AG09309 (cell line): ENCODE measurements around the gene GABRE.
"Not testable (repeated sequence)": the region's sequence is repeated elsewhere in the genome, so short reads cannot be mapped to it uniquely, and the experiment has no call there.

ENCODE experiments used
- DNase-seq: peaks from one replicate; pipeline ENCODE4 v3.0.0-alpha.2; 2010; ENCODE audit warnings: low read depth
- H3K4me3 ChIP-seq: 2 replicates; pipeline ENCODE4 v1.5.1; 2011; ENCODE audit warnings: mild to moderate bottlenecking, low read depth, low read length, moderate library complexity; ENCODE audit not compliant: control insufficient read depth
- TF ChIP-seq, protein P1 (sequence below): IDR thresholded peaks from 2 replicates; pipeline ENCODE4 v1.5.1; 2011; ENCODE audit warnings: mild to moderate bottlenecking, low read depth, low read length, inconsistent platforms; ENCODE audit not compliant: insufficient read depth, control insufficient read depth; ENCODE audit errors: missing control alignments

Gene GABRE

DNA sequence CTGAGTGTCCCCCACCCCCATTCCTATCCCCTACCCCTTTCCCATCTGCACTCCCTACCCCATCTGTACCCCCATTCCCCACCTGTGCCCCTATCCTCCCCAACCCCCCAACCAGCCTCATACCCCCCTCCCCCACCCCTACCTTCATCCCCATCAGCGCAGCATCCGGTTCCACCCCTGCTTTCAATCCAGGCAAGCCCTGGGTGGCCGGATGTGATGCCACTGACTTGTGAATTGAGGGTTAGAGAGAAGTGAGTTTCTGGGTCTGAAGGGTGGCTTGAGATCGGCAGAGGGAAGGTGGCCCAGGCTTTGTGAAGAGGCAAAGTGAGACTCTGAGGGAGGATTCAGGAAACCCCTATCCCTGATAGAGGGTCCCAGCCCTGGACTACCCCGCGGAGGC is 53.9 kb downstream of the GABRE start:
- no peak for DNase-seq
- no peak overlapping the region for H3K4me3 ChIP-seq
- TF ChIP-seq, protein P1, sequence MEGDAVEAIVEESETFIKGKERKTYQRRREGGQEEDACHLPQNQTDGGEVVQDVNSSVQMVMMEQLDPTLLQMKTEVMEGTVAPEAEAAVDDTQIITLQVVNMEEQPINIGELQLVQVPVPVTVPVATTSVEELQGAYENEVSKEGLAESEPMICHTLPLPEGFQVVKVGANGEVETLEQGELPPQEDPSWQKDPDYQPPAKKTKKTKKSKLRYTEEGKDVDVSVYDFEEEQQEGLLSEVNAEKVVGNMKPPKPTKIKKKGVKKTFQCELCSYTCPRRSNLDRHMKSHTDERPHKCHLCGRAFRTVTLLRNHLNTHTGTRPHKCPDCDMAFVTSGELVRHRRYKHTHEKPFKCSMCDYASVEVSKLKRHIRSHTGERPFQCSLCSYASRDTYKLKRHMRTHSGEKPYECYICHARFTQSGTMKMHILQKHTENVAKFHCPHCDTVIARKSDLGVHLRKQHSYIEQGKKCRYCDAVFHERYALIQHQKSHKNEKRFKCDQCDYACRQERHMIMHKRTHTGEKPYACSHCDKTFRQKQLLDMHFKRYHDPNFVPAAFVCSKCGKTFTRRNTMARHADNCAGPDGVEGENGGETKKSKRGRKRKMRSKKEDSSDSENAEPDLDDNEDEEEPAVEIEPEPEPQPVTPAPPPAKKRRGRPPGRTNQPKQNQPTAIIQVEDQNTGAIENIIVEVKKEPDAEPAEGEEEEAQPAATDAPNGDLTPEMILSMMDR, result no peak

DNA sequence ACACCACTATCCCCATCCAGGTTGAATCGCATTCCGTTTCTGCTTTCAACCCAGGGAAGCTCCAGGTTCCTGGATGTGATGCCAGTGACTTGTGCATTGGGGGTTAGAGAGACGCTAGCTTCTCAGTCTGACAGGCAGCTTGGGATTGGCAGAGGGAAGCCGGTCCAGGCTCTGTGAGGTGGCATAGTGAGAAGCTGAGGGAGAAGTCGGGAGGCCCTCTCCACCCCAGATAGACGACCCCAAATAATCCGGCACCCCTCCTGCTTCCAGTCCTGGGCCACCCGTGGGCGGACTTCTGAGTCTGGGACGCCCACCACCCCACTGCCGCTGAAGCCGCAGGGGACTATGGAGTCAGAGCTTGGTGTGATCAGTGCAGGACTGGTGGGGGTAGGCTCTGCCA is 54.4 kb downstream of the GABRE start:
- H3K4me3 ChIP-seq, result no peak overlapping the region
- DNase-seq, result no peak
- TF ChIP-seq, protein P1, result no peak

DNA sequence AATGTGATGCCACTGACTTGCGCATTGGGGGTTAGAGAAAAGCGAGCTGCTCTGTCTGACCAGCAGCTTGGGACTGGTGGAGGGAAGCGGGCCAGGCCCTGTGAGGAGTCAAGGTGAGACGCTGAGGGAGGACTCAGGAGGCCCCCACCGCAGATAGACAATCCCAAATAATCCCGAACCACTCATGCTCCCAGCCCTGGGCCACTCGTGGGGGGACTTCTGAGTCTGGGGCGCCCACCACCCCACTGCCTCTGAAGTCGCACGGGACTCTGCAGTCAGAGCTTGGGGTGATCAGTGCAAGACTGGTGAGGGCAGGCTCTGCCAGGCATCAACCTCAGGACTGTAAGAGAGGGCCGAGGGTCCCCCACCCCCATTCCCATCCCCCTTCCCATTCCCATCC is 54.9 kb downstream of the GABRE start:
- TF ChIP-seq, protein P1, result no peak
- DNase-seq, result no peak
- no peak overlapping the region for H3K4me3 ChIP-seq

DNA sequence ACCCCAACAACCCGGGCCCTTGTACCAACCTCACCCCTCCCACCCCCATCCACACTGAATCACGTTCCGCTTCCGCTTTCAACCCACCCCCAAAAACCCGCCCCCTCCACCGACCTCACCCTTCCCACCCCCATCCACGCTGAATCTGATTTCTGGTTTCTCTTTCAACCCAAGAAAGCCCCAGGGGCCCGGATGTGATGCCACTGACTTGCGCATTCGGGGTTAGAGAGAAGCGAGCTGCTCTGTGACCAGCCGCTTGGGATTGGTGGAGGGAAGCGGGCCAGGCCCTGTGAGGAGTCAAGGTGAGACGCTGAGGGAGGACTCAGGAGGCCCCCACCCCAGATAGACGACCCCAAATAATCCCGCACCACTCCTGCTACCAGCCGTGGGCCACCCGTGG is 55.7 kb downstream of the GABRE start:
- not testable (repeated sequence) for DNase-seq, H3K4me3 ChIP-seq

DNA sequence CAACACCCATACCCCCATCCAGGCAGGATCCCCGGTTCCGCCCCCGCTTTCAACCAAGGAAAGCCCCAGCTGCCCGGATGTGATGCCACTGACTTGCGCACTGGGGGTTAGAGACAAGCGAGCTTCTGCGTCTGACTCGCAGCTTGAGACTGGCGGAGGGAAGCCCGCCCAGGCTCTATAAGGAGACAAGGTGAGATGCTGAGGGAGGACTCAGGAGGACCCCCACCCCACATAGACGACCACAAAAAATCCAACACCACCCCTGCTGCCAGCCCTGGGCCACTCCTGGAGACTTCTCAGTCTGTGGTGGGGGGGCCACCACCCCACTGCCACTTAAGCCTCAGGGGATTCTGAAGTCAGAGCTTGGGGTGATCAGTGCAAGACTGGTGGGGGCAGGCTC is 61.7 kb downstream of the GABRE start, which contains the start of gene MAGEA4:
Gene MAGEA4, plus strand, starts transcription at position 110 of the 400 bp plus-strand sequence. CDS start 10,776 bp downstream, outside the sequence.
- DNase-seq, result no peak
- H3K4me3 ChIP-seq, result no peak within 1 kb of the TSS
- TF ChIP-seq, protein P1, result no peak

DNA sequence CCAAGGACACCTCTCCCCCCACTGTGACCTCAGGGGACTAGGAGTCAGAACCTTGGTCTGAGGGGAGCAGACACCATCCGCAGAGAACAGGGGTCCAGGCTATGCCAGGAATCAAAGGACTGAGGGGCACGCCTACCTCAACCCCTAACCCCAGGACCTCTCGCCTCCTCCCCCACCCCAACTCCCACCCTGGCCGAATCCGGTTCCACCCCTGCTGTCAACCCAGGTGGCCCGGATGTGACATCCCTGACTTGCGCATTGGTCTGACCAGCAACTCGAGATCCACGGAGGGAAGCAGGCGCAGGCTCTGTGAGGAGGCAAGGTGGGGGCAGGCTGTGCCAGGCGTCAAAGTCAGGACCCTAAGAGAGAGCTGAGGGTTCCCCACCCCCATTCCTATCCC is 62.3 kb downstream of the GABRE start:
- TF ChIP-seq, protein P1, result no peak
- H3K4me3 ChIP-seq, result no peak overlapping the region
- no peak for DNase-seq

DNA sequence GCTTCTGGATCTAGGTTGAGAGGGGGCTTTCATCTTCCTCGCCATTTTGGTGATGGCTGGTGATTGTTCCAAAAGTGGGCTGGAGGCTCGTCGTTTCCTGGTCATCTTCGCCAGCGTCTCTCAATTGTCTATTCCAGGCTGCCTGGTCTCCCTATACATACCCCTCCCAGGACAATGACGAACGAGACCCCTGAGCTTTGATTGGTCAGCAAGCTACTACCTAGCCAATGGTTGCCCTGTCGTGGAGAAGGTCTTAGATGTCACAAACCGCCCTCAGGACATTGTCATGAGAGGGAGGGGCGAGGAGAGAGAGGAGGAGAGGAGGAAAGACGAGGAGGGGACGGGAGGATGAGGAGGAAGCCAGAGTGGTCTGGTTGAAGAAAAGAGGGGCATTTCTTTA is 69.5 kb downstream of the GABRE start:
- no peak overlapping the region for H3K4me3 ChIP-seq
- TF ChIP-seq, protein P1, result no peak
- DNase-seq, result no peak
